GM18507 (cell line): ENCODE results near the gene C1orf198.
A peak's percentile ranks its signal among the peaks of the same experiment; 100 is the strongest.

Experiments used
- DNase-seq: peaks from one replicate; pipeline ENCODE4 v3.0.0; 2011; ENCODE audit warnings: low read depth; ENCODE audit not compliant: insufficient read length; ENCODE audit errors: extremely low spot score
- FAIRE-seq: peaks from 2 replicates; lab custom pipeline; 2011; peaks lifted over from hg19 to GRCh38; lab: Jason Lieb, UNC

C1orf198 gene

GRCh38 chr1:230820568-230820967, 47.8 kb downstream of the C1orf198 start:
- DNase-seq (no peak), FAIRE-seq (no peak)

- DNase-seq (no peak), FAIRE-seq (no peak)
Measured at GRCh38 chr1:230819976-230820375, 48.3 kb downstream of the C1orf198 start.

GRCh38 chr1:230818901-230819300, 49.4 kb downstream of the C1orf198 start:
- no peak for FAIRE-seq
- no peak for DNase-seq

GRCh38 chr1:230818367-230818766, 50.0 kb downstream of the C1orf198 start:
- DNase-seq (no peak), FAIRE-seq (no peak)

GRCh38 chr1:230816018-230816417, 52.3 kb downstream of the C1orf198 start:
- FAIRE-seq (no peak), DNase-seq (no peak)

- FAIRE-seq = no peak
- no peak for DNase-seq
Measured at GRCh38 chr1:230814949-230815692, 53.2 kb downstream of the C1orf198 start.

- no peak for FAIRE-seq
- DNase-seq = no peak
Measured at GRCh38 chr1:230812568-230812967, 55.8 kb downstream of the C1orf198 start.

GRCh38 chr1:230809256-230809990, 58.9 kb downstream of the C1orf198 start:
- DNase-seq (no peak), FAIRE-seq (no peak)

- FAIRE-seq (no peak), DNase-seq (no peak)
Measured at GRCh38 chr1:230808281-230808872, 59.9 kb downstream of the C1orf198 start.

- no peak for FAIRE-seq
Measured at GRCh38 chr1:230807561-230808280, 60.6 kb downstream of the C1orf198 start.

GRCh38 chr1:230807029-230807428, 61.3 kb downstream of the C1orf198 start:
- FAIRE-seq = no peak
- DNase-seq = no peak

More at GRCh38 chr1:230807561-230808280, 60.6 kb downstream of the C1orf198 start:
- DNase-seq = no peak

GRCh38 chr1:230806552-230806951, 61.8 kb downstream of the C1orf198 start:
- DNase-seq (no peak), FAIRE-seq (peak; percentile 18)

GRCh38 chr1:230804396-230804795, 63.9 kb downstream of the C1orf198 start:
- DNase-seq = no peak
- no peak for FAIRE-seq

GRCh38 chr1:230800891-230801840, 67.2 kb downstream of the C1orf198 start:
- FAIRE-seq = no peak
- no peak for DNase-seq

- DNase-seq = no peak
Measured at GRCh38 chr1:230798491-230798890, 69.8 kb downstream of the C1orf198 start.

GRCh38 chr1:230797942-230798365, 70.4 kb downstream of the C1orf198 start:
- DNase-seq (no peak), FAIRE-seq (no peak)

More at GRCh38 chr1:230798491-230798890, 69.8 kb downstream of the C1orf198 start:
- no peak for FAIRE-seq

- FAIRE-seq = no peak
Measured at GRCh38 chr1:230797376-230797920, 70.9 kb downstream of the C1orf198 start.

GRCh38 chr1:230796626-230797025, 71.7 kb downstream of the C1orf198 start:
- FAIRE-seq = no peak
- no peak for DNase-seq

More at GRCh38 chr1:230797376-230797920, 70.9 kb downstream of the C1orf198 start:
- no peak for DNase-seq
